HFFc6 (cell line): Measurements from ENCODE around the gene PPP1R10. TPM values are rescaled to one million over a fixed set of nuclear protein-coding genes. Genes with fewer than 3 reads are reported as not detected.

ENCODE experiments used
- DNase-seq: peaks from one replicate; pipeline ENCODE4 v3.0.0-alpha.2; 2018
- H3K27ac Mint-ChIP-seq: 2 replicates; pipeline ENCODE4 v1.8.0; 2020; ENCODE audit warnings: mild to moderate bottlenecking, mixed read lengths
- H3K27me3 Mint-ChIP-seq: 2 replicates; pipeline ENCODE4 v1.8.0; 2021; ENCODE audit warnings: mild to moderate bottlenecking, moderate library complexity, mixed read lengths; ENCODE audit not compliant: insufficient read depth
- H3K36me3 Mint-ChIP-seq: 2 replicates; pipeline ENCODE4 v1.8.0; 2021; ENCODE audit warnings: low read depth, mixed read lengths
- H3K4me1 Mint-ChIP-seq: 2 replicates; pipeline ENCODE4 v1.8.0; 2020; ENCODE audit warnings: low read depth, mixed read lengths
- H3K4me3 Mint-ChIP-seq: 2 replicates; pipeline ENCODE4 v1.8.0; 2020; ENCODE audit warnings: mild to moderate bottlenecking, moderate library complexity, mixed read lengths
- H3K9me3 Mint-ChIP-seq: 2 replicates; pipeline ENCODE4 v1.8.0; 2020; ENCODE audit warnings: mild to moderate bottlenecking, mixed read lengths
- total RNA-seq, 6 experiments: library from RNA; stranded (reverse); fragmentation: NEBNext Ultra II Directional; extraction: Animal tissue kit (Norgen Biotek cat#: 25700); gene quantifications; 2 replicates in 1 of 6; 3 replicates in 5 of 6; pipeline ENCODE4 v1.2.3, GENCODE V29; 2021
- TF ChIP-seq, protein P1 (sequence below): fragments of 200-600 bp; sonication (generic); IDR thresholded peaks from 2 replicates; pipeline ENCODE4 v1.5.0; 2021; ENCODE audit warnings: antibody characterized with exemption, mild to moderate bottlenecking

The PPP1R10 gene
- total RNA-seq, 6 experiments from 2014 or later = 62.4 to 75.4 (median 71.2) TPM

DNA sequence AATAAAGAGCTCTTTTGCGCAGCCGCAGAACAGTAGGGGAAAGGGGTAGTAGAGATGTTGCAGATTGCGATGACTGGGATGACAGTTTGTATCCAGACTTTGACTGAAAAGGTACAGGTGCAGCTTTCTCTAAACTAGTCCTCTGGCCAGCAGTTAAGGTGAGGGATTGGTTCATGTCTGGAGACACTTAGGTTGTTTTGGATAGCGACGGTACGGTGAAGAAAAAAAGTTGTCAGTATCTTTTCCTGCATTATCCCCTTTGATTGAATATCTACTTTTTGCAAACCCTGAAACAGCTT lies 59.4 kb downstream of the PPP1R10 start:
- peak overlapping the region; percentile 93 for H3K4me3 Mint-ChIP-seq
- TF ChIP-seq, protein P1, sequence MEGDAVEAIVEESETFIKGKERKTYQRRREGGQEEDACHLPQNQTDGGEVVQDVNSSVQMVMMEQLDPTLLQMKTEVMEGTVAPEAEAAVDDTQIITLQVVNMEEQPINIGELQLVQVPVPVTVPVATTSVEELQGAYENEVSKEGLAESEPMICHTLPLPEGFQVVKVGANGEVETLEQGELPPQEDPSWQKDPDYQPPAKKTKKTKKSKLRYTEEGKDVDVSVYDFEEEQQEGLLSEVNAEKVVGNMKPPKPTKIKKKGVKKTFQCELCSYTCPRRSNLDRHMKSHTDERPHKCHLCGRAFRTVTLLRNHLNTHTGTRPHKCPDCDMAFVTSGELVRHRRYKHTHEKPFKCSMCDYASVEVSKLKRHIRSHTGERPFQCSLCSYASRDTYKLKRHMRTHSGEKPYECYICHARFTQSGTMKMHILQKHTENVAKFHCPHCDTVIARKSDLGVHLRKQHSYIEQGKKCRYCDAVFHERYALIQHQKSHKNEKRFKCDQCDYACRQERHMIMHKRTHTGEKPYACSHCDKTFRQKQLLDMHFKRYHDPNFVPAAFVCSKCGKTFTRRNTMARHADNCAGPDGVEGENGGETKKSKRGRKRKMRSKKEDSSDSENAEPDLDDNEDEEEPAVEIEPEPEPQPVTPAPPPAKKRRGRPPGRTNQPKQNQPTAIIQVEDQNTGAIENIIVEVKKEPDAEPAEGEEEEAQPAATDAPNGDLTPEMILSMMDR = no peak
- H3K9me3 Mint-ChIP-seq = no peaks in the 10 kb centered on the region
- peak overlapping the region; percentile 100 for H3K27ac Mint-ChIP-seq
- H3K27me3 Mint-ChIP-seq = peaks cover 7% of the 10 kb centered on the region
- H3K36me3 Mint-ChIP-seq = peaks cover 23% of the 10 kb centered on the region
- peaks cover 39% of the 10 kb centered on the region for H3K4me1 Mint-ChIP-seq
- DNase-seq = no peak

DNA sequence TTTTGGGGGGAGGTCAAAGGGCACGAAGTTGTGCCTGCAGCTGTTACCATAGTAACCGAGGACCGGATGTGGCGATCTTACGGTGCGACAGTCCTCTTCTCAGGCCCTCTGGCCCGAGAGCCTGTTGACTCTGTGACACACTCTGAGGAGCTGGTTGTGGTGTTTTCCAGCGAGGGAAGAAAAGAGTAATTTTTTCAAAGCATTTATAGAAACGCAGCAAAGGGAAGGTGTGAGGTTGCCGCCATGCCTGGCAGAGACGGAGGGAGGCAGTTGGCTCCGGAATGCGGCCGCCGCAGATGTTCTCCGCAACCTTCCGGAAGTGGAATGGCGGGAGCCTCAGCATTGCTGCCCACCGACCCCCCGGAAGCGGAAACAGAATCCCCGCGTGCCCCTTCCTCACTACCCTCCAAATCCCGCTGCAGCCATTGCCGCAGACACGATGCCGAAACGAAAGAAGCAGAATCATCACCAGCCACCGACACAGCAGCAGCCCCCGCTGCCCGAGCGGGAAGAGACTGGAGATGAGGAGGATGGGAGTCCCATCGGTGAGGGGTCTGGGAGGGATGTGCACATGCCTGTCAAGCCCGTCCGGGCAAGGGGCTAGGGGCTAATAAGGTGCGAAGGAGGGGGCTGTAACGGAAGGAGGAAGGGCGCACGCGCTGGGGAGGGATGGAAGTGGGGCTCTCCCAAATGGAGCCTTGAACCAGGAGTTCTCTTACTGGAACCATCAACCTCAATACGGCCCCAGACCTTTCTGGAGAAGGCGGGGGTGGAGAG lies 59.9 kb downstream of the PPP1R10 start, which contains the start of gene PRR3:
Gene PRR3 (plus strand): TSS at position 390 of the 777 bp plus-strand sequence. CDS start 50 bp downstream, at position 440.
- H3K27me3 Mint-ChIP-seq = peaks cover 5% of the 10 kb centered on the region
- peaks cover 19% of the 10 kb centered on the region for H3K36me3 Mint-ChIP-seq
- DNase-seq = peak; percentile 89
- peaks cover 39% of the 10 kb centered on the region for H3K4me1 Mint-ChIP-seq
- H3K4me3 Mint-ChIP-seq = peak within 1 kb of the TSS; percentile 93
- peak within 1 kb of the TSS; percentile 100 for H3K27ac Mint-ChIP-seq
- no peaks in the 10 kb centered on the region for H3K9me3 Mint-ChIP-seq
- TF ChIP-seq, protein P1 = no peak

DNA sequence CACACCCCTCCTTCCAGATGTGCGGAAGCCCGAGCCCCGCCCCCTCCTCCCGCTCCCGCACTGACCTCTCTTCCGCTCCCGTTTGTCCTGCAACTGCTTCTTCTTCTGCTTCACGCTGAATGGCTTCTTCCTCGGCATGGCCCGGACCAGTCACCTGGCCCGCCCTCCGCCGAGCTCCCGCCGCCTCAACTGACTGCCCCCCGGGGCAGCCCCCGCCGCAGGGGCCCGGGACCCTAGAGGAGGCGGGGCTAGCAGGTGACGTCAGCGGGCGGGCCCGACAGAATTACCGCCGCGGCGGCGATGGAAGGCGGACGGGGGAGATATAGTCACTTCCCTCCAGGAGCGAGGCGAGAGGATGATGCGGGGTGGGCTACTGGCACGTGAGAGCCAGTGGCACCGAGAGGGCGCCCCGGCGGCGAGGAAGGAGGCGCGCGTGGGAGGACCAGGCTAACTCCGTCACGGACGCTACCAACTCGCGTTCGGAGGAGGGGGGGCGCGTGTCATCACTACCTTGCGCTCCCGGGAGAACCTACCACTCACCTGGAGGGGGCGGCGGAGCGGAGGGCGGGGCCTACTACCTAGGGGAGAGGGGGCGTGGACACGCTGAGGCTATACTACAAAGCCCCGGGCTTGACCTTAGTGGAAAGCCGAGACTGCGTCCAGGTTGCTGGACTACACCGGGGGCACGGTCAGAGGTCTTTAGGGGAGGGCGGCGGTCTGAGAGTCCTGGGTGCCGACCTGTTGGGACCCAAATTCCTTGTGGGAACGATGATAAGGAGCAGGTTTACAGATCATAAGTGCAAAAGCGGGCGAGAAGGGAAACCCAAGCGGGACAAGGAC lies 60.8 kb downstream of the PPP1R10 start, which contains the start of gene GNL1:
Gene GNL1 (minus strand): TSS at position 424 of the 840 bp plus-strand sequence. CDS start 286 bp downstream, at position 138.
- H3K27ac Mint-ChIP-seq = peak within 1 kb of the TSS; percentile 100
- H3K4me1 Mint-ChIP-seq = peaks cover 39% of the 10 kb centered on the region
- peak within 1 kb of the TSS; percentile 93 for H3K4me3 Mint-ChIP-seq
- TF ChIP-seq, protein P1 = peak; percentile 34
- H3K27me3 Mint-ChIP-seq = peaks cover 5% of the 10 kb centered on the region
- no peaks in the 10 kb centered on the region for H3K9me3 Mint-ChIP-seq
- peak; percentile 89 for DNase-seq
- peaks cover 23% of the 10 kb centered on the region for H3K36me3 Mint-ChIP-seq

- Mint-ChIP-seq H3K27me3 (peaks cover 5% of the 10 kb centered on the region), H3K4me1 (peaks cover 39% of the 10 kb centered on the region), H3K36me3 (peaks cover 23% of the 10 kb centered on the region), H3K27ac (peak overlapping the region; percentile 100), H3K9me3 (no peaks in the 10 kb centered on the region), H3K4me3 (peak overlapping the region; percentile 93)
- no peak for DNase-seq
- TF ChIP-seq, protein P1 = no peak
These were observed 61.3 kb downstream of the PPP1R10 start for GRCh38 chr6:30555816-30556065.

DNA sequence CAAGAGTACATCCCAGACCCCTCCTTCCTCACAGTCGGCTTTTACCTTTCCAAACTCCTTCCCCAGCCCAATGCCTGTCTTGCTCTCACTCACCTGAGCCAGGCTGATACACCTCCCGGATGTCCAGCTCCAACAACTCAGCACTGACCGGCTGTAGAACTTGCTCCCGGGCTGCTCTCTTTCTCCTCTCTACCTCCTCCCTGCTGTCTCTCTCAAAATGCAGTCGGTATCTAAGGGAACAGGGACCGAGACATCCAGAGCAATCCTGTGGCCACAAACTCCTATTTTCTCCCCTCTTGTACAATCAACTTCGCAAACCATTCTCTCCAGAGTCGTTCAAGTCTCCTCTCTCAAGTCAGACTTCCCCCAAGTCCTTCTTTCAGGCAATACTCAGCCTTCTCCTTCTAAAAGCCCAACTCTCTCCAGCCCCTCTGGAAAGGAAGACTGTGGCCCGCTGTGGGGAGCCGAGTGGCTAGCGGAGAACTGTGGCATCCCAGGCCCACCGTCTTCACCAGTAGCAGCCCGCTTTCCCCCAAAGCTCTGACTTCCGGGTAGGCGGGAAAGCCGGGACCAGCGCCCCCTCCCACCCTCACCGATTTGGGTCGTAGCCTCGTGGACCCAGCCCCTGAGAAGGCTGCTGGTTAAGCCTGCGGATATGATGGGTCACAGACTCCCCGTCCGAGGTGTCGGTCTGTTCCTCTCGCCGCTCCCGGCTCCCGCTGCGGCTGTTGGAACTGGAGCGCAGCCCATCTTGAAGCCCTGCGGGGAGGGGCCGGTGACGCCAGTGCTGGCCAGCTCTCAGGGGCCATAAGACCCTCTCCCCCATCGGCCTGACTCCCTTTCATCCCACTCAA lies 61.9 kb downstream of the PPP1R10 start:
- H3K36me3 Mint-ChIP-seq = peaks cover 23% of the 10 kb centered on the region
- peak; percentile 9 for DNase-seq
- TF ChIP-seq, protein P1 = peak; percentile 38

More for the DNA sequence above, 61.9 kb downstream of the PPP1R10 start:
- H3K27ac Mint-ChIP-seq = peak overlapping the region; percentile 100
- H3K9me3 Mint-ChIP-seq = no peaks in the 10 kb centered on the region
- peak overlapping the region; percentile 93 for H3K4me3 Mint-ChIP-seq
- peaks cover 37% of the 10 kb centered on the region for H3K4me1 Mint-ChIP-seq
- H3K27me3 Mint-ChIP-seq = peaks cover 5% of the 10 kb centered on the region
